NCI-H128 (cell line): ENCODE data around the gene ADORA2A.

Source experiments
- DNase-seq: peaks from one replicate; lab custom pipeline; 2025; ENCODE audit not compliant: unreplicated experiment; lab: John Stamatoyannopoulos, UW

ADORA2A gene

DNA sequence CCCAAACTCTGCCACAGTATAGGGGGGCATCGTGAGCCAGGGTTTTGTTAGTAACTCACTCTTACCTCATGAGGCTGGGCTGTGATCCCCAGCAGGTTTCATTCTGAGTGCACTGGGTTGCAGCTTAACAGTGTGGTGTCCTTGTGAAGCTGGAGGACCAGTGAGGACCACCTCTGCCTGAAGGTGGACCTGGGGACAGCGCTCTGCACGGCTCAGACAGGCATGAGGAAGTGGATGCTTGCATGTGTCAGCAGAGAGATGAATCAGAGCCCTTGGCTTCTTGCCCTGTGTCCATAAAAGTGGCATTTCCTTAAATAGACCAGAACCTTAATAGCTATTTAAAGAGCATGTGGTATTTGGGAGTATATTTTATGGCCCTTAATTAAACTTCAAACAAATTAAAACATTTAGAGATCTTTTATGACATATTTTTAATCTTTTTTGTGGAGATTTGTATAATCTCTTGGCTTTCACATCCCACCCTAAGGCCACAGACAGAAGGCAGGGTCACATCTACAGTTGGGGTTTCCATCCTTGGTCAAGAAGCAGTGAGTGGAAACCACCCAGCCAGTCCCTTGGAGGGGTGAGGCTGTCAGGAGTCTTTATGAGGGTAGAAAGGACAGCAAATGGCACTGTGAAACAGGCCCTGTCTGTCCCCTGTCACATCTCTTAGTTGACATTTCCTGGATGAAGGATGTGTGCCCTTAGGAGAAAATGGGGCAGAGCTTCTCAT, 24.8 kb upstream of the ADORA2A start:
- DNase-seq: no peak

GRCh38 chr22:24403346-24403745, 24.1 kb upstream of the ADORA2A start:
- no peak for DNase-seq

DNA sequence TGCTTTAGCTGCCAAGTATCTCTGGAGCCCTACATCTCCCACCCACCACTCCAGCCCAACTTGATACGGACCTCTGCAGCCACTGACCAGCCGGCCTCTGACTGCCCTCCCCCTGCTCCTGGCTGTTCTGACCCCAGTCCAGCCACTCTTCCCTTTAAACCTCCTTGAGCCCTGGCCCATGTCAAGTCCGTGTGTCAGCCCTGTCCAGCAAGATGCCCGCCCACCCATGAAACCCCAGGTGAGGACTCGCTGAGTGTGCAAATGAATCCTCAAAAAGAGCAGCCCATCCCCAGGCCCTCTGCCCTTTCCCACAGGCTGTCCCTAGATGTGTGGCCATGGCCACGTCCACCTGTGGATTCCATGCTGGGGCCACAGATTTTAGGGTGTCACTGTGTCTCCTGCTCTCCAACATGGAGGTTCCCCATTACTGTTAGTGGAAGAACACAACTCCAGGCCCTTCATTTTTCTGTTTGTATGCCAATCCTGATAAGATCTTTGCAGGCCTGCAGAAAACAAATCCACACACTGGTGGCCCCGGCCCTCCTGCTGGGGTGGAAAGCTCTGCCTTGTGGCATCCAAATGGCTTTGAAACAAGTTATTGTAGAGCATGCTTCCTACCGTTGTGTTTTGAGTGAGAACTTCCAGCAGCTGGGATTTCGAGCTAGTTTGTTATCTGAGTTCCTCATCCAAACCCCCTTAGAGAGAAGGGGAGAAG, 22.7 kb upstream of the ADORA2A start:
- no peak for DNase-seq

- no peak for DNase-seq
Observed at GRCh38 chr22:24405631-24406321, 21.6 kb upstream of the ADORA2A start.

- DNase-seq: no peak
Observed at GRCh38 chr22:24406322-24407277, 20.8 kb upstream of the ADORA2A start.

- DNase-seq: no peak
Observed at GRCh38 chr22:24407278-24407665, 20.1 kb upstream of the ADORA2A start.

DNA sequence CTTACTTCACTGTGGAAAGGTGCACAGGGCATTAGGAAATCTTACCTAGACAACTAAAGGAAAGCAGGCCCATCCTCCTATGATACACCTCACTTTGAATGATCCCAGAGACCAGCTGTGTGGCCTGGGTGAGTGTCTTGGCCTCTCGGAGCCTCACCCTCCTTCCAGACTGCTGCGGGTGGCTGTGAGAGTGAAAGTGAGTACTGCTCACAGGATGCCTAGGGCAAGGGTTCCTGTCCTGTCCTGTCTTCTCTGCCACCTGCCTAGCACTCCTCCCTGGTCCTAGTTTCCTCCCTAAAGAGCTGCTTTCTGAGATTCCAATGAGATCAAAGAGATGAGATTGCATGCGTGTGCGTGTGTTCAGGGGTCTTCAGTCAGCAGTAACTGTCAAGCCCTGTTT, 19.5 kb upstream of the ADORA2A start:
- no peak for DNase-seq

DNA sequence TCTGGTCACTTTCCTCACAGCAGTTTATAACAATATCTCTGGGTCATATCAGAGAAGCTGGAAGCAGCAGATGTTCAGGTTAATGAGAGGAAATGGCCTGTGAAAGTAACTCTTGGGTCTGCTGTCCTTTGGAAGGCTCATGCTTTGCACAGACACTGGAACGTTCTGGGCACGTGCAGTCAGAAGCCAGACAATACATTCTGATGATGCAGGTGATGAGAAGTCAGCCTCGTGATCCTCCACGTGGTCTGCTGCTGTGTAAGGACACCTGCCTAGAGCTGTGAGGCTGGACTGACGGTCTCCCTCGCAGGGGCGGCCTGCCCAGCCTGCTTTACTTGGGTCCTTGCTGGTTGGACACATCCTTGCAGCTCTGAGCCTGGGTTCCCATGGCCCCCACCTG, 18.8 kb upstream of the ADORA2A start:
- no peak for DNase-seq

- DNase-seq: no peak
Observed at GRCh38 chr22:24409707-24410106, 17.7 kb upstream of the ADORA2A start.

DNA sequence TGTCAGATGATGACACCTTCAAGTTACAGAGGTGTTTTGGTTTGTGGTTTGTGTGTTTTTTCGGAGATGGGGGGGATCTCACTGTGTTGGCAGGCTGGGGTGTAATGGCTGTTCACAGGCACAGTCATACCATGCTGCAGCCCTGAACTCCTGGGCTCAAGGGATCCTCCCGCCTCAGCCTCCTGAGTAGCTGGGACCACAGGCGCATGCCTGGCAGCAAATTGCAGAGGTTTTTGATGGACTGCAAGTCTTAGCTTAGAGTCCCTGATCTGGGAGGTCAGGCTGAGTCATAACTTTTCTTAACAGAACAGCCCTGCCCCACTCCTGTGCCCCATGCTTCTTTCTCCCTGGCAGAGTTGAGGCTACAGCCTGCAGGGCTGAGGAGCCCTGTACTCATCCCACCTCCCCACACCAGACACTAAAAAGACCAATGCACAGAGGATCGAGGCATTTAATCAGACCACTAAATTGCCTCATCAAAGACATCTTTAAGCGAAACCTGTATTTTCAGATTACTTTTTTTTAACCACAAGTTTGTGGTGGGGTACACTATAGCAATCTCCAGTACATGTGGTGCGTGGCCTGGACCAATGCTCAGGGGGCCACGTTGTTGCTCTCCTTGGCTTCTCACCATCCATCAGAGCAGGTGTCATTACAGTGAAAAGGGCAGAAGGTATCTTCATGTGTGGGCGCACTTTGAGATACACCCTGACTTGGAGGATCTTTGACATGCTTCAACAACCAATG, 17.1 kb upstream of the ADORA2A start:
- no peak for DNase-seq

DNA sequence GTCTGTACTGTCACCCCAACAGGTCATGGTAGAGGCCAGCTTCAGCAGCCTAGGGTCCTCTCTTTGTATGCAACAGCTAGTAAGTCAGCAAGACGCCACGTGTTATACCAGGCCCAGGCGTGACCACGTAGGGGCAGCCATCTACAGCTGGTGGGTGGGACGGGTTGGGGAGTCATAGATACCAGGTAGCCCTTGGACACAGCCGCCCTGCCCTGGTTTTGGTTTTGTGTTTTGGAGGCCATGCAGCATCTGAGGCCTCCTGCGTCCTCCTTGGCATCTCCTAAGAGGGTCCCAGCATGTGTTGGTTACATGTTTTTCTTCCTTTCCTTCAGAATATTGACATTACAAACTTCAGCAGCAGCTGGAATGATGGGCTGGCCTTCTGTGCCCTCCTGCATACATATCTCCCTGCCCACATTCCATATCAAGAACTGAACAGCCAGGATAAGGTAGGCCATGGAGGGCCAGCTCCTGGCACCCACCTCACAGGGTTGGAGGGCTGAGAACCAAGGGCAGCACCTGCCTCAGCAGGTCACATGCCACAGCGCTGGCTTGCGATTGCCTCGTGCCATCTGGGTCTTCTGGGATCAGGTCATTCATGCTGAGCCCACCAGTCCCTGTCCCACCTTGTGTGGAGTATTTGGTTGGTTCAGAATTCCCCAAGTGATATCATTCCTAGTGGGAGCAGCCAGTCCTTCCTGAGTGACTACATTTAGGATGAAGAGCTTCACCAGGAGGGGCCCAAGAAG, 16.0 kb upstream of the ADORA2A start:
- DNase-seq: no peak

GRCh38 chr22:24412274-24412673, 15.1 kb upstream of the ADORA2A start:
- DNase-seq: no peak

DNA sequence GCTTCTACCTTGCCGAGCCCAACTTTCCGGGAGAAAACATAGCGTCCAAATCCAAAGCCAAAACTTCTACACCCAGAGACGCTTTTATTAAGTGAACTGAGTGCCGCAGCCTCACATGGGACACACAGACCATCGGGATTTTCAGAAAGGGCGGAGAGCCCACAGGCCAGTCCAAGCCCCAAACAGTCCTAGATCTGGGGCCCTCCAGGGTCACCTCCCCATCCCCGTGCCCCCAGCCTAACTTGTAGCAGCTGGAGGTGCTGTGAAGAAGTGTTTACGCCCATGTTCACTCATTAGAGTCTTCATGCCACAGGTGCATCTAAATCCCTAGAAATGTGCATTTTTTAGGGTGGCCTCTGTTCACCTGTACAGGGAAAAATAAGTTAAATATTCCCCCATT, 14.1 kb upstream of the ADORA2A start:
- DNase-seq: no peak

DNA sequence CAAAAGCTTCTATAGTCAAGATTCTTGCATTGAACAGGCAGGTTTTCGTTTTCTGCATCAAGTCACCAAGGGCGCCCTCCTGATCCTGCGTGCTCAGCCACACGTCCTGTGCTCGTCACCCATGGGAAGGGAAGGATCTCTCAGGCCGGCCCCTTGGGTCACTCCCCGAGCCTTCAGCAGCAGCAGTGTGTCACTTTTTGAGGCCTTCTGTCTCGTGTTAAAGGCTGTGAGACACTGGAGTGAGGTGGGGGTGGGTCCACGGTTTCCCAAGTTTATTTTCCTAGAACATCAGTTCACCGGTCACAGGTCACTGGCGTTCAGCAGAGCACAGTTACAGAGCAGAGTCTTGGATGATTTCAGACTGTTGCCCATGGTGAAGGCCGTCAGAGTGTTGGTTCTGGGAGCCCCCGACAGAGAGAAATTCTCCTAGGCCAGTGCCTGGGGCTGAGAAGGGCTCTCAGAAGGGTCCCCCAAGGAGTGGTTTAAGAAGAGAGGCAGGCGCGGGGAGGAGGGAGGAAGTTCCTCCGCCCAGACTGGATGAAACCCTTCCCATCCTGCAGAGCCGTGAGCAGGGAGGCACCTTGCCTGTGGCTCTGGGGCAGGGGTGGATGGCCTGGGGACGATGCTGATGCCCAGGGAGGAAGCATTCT, 13.5 kb upstream of the ADORA2A start:
- DNase-seq: no peak

DNA sequence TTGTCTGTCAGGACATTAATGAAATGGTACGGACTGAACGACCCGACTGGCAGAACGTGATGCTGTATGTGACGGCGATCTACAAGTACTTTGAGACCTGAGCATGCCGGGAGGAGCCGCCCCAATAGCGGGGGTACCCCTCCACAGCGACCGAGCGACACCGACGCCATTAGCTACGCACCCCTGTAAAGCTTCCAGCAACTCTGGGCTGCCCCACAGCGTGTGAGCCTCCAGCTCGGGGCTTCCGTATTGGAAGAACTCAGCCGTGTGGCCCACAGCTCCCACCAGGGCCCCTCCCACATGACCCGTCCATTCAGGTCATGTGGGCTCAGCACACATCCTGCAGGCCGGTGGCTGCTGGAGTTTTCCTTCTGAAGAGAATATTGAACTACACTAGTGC, 12.9 kb upstream of the ADORA2A start:
- DNase-seq: no peak

- DNase-seq: no peak
Observed at GRCh38 chr22:24414984-24415945, 12.1 kb upstream of the ADORA2A start.

GRCh38 chr22:24416095-24416494, 11.3 kb upstream of the ADORA2A start:
- DNase-seq: no peak

GRCh38 chr22:24416611-24417010, 10.8 kb upstream of the ADORA2A start:
- DNase-seq: no peak
